D341Med (cell line): ENCODE measurements around the gene ABHD14A.

Experiments
- DNase-seq: peaks from one replicate; pipeline ENCODE4 v3.0.0; 2012; ENCODE audit warnings: low spot score

The ABHD14A gene

DNA sequence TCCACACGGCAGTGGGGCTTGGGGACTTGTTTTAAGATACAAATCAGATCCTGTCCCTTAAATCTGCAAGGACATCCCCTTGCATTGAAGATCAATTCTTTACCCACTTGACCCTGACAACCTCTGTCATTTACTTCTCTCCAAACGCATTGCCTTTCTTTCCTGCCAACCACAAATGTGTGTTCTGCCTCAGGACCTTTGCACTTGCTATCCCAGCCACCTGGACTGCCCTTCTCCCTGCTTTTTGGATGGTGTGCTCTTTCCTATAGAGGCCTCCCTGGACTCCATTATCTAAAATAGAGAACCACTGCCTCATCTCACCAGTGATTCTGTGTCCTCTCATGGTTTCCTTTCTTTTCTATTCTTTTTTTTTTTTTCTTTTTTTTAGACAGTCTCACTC, 22.3 kb downstream of the ABHD14A start:
- no peak for DNase-seq

DNA sequence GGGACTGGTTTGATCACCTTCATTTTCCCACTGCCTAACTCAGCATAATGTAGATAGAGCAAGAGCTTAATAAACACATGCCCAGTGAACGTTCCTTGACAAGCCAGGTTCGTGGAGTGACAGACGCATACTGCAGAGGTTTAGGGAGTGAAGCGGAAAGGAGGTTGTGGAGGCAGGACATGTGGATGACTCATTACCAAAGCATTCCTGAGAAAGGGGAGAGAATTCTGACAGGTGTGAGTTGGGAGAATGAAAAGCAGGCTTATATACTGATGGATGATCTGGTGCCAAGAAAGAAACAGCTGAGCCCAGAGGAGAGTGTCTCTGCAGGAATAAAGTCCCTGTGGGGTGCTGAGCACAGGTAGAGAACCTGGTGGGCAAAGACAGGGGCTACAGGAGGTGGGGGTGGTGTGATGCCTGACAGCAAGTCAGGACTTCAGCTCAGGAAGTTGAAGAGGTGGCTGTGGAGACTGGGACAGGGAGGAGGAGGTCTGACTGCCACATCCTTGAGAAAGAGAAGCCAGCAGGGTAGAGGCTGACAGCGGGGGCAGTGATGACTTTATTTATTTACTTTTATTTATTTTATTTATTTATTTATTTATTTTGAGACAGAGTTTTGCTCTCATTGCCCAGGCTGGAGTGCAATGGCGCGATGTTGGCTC, 23.2 kb downstream of the ABHD14A start:
- DNase-seq: no peak

DNA sequence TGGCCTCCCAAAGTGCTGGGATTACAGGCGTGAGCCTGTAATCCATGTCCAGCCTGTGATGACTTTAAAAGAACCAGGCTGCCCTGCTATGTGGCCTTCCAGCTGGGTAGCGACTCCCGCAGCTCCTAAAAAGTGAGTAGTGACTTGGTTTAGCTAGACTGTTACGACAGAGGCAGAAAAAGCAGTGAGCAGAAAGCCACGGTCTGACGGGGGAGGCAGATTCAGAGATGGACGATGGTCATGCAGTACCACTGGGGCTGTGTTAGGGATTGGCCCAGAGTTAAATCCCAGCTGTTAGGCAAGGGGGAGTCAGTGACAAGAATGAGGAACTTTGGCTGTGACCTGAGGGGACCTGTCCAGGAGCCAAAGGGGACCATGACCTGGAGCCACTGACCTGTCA, 23.9 kb downstream of the ABHD14A start:
- DNase-seq: no peak

DNA sequence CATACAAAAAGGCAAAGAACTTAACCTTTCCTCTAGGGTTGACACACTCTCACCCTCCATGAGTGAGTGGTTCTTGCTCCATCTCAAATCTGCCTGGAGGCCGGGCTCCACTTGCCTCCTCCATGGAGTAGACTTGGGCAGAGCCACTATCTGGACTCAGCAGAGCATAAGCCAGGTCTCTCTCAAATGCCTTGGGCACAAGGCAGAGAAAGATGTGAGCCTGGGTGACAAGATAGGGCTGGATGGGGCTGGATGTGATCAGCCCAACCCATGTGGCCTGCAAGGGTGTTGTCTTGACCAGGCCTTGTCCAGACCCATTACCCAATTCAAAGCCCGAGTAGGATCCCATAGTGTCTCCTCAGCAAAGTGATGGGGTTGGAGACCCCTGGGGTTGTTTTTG, 25.0 kb downstream of the ABHD14A start:
- DNase-seq: no peak

DNA sequence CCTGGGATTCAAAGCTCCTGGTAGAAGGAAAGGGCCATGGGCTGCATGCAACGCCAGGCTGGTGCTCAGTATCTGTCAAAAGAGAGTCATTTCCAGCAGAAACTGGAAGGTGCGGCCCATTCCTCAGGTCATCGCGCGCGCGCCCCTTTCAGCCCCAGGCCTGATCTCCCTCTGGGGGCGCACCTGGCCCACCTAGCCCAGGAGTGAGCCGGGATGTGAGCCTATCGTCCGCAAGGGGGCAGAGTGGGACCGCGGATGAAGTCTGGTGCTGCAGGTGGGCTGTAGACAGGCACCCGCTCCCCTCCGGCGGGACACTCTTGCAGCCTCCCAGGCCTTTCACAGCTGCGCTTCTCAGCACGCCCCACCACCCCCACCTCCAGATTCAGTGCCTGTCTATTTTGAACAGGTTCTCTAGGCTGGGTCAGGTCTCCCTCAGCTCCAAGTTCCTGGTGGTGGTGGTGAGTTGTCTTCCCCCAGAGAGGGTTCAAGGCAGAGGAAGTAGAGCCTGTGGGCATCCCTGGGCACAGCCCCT, 26.6 kb downstream of the ABHD14A start:
- DNase-seq: peak; percentile 91

DNA sequence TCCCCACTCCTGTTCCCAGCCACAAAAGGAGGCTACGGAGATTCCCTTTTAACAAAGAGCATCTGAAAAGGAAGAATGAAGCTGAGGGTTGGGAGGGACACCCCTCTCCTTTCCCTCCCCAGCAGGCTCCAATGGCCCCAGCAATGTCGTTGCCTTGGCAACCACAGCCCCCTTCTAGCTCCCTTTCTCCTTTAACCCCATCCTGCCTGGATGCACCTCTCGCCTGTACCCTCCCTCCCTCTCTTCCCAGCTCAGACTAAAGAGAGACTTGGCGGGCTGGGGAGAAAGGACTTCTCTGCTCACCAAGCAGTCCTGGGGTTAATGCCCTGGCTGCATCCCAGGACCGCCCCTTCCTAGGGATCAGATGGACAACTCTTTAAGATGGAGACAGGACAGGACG, 27.9 kb downstream of the ABHD14A start:
- DNase-seq: no peak

DNA sequence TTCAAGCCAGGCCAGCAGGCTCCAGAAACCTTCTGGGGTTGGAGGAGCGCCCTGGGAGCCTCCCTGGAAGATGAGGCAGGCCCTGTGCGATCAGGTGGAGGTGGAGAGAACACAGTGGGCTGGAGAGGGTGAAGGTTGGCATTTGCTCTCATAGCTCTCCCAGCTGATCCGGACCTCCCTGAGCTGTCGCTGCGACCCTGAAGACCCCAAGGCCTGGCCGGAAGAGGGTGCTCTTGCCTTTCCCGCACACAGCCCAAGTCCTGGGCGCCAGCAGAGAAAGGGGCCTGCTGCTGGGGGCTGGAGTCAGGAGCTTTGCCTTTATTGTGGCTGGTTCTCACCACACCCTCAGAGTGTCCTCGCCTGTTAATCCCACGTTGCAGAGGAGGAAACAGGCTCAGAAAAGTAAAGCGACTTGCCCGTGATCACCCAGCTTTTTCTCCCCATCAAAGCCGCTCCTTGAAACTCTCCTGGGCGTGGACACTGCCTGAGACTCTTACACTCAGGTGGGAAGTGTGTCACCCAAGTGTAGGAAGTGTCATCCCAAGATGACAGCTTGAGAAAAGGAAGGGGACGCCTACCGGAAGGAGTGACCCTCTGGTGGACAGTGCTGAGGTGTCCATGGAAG, 29.4 kb downstream of the ABHD14A start:
- DNase-seq: peak; percentile 91

DNA sequence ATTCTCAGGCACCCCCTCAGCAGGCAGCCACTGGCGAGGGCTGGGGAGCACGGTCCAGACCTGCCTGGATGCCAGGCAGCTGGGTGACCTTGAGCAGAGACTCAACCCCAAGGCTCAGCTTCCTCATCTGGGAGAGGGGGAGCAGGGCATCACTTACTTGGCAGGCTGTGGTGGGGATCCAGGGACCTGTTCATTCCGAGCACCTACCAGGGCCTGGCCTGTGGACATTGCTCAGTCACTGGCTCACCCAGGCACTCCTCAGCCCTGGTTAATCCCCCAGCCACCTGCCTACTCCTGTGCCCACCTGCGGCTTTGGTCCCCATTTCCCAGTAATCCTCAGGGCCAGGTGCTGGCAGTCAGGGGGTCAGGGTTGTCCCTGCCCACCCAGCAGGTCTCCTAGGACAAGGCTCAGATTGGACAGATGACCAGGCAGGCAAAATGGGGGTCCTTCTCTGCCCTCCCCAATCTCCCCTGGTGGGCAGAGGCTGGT, 30.1 kb downstream of the ABHD14A start:
- no peak for DNase-seq

DNA sequence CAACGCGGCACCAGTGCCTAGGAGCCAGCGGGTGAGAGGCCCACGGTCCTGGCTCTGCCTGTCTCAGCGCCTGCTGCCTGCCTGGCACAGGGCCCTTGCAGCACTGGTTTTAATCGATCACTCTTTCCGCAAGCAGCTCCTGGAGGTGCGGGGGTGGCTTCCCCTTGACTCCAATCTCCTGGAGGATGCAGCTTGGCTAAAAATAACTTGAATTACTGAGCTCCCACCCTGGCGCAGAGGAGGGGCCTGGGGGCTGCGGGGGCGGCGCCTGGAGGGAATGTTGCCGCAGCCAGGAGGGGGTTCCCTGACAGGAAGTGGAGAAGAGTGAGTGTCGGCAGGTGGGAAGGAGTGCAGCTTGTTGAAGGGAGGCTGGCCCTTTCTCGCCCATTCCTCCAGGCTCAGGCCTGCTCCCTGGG, 30.7 kb downstream of the ABHD14A start:
- DNase-seq: peak; percentile 70

DNA sequence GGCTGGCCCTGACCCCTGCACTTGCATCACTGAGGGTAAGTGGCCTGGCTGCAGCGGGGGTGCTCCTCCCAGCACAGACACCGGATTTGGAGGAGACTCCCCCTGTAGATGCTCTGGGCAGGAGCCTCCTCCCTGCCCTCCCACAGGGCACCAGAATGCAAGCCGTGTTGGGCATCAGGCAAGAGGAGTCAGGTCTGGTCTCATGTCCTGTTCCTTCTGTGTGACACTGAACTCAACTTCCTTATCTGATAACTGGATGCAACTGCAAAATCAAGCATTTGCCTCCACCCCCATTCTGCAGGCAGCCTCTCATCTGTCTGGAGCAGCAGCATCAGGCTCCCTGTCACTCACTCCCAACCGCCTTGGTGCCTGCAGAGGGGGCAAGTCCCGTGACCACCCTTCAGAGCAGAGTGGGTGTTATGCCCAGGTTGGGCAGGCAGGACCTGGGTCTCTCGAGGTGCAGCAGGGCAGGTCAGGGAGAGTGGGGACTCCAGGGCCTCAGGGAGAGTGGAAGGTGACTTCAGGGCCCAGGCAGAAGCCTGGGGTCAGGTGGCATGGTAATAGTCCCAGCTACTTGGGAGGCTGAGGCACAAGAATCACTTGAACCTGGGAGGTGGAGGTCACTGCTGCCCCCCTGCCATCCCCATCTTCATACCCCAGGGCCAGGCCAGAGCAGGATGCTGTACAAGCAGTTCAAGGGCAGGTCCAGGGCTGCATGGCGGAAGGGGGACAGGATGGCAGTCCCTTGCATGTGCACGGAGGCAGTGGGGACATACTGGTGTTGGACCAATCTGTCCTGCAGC, 31.4 kb downstream of the ABHD14A start:
- no peak for DNase-seq

DNA sequence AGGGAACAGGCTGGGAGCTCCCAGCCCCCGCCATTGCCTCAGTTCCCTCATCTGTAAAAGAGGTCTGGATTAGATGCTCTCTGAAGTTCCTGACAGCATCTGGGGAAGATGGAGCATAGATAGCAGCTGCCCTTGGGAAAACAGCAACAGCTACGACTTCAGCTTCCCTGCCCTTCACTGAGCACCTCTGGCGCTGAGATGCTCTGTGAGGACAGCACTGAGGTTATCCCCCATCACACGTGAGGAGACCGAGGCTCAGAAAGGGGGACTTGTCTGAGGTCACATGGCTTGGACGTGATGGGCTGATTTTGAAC, 31.9 kb downstream of the ABHD14A start:
- DNase-seq: no peak

DNA sequence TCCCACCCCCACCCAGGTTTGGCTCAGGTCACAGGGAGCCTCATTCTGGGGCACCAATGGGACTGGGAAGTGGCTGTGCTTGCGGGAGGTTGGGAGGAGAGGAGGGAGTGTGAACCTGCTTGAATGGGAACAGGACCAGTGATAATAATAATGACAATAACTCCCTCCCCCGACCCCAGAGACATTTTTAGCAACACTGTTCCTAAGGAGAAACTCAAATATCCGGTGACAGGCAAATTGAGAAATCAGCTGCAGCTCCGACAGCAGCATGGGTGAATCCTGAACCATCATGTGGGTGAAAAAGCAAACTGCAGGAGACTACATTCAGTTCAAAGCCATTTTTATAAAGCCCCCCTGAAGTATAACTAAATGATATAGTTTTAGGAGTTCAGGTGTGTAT, 32.4 kb downstream of the ABHD14A start:
- no peak for DNase-seq

DNA sequence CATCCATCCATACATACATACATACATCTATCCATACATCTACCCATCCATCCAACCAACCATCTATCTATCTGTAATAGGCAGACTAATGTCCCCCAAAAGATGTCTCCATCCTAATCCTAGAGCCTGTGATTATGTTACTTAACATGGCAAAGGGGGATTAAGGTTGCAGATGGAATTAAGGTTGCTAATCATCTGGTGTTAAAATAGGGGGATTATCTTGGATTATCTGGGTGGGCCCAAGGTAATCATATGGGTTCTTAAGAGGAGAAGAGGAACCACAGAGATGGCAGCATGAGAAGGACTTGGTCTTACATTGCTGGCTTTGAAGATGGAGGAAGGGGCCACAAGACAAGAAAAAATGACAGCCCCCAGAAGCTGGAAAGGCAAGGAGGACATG, 35.6 kb downstream of the ABHD14A start:
- DNase-seq: no peak

DNA sequence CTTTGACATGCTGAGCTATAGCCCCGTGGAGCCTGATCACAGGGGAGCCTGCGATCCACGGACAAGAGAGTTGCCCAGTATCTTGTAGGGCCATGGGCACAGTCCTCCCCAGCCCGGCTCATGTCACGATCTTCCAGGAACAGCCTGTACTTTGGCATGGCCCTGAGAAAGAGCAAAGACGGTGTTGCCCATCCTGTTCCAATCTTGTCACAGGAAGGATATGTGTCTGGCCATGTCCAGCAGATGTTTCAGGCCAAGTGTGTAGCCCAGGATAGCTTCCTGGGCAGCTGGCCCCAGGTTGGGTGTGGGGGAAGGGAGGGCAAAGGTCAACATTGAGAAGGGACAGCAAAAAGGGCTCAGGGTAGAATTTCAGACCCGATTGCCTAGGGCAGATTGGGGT, 37.8 kb downstream of the ABHD14A start:
- DNase-seq: no peak

DNA sequence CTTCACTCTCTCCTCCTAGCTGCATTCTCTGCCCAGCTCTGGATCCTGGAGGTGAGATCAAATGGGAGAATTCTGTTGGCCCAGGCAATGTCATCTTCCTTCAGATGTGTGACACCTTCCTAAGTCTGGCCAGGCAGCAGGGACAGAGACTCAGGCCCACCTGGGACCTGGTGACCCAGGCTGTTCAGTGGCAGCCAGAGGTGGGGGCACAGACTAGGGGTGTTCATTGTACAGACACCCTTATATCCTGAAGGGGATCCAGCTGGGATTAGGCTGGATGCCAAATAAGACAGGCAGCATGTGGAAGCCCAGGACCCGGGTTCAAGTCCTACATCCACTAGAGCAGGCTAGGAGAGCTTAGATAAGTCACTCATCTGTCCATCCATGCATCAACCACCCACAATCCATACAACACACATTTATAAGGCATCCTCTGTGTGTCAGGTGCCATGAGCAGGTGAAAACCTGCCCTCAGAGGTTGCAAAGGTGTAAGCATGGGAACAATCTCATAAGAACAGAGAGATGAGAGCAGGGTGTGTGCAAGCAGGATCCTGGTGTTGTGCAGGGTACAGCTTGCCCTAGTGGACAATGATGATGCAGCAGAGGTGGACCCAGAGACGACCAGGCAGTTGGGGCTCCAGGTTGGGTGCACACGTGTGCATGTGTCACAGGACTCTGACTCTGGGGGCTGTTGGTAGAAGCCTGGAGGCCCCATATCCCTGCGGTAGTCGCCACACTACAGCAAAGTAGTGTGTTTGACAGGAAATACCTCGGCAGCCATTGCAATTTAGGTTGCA, 39.1 kb downstream of the ABHD14A start:
- no peak for DNase-seq

DNA sequence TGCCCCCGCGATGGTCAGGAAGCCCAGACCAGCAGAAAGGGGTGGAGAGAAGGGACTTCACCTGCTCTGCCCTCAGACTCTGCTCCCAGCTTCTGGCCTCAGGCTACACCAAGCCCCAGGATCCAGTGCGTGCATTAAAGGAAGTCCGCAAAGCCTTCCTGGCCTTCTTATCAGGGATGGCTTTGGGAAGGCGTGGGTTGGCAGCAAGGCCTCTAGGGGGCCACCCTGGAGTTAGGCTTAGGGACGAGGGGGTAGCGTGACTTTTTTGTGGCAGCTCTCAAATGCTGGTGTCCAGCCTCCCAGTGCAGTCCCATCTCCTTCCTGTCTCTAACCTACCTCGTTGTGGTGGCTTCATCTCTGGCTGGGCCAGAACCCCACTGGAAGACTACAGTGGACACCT, 39.7 kb downstream of the ABHD14A start:
- peak; percentile 59 for DNase-seq

DNA sequence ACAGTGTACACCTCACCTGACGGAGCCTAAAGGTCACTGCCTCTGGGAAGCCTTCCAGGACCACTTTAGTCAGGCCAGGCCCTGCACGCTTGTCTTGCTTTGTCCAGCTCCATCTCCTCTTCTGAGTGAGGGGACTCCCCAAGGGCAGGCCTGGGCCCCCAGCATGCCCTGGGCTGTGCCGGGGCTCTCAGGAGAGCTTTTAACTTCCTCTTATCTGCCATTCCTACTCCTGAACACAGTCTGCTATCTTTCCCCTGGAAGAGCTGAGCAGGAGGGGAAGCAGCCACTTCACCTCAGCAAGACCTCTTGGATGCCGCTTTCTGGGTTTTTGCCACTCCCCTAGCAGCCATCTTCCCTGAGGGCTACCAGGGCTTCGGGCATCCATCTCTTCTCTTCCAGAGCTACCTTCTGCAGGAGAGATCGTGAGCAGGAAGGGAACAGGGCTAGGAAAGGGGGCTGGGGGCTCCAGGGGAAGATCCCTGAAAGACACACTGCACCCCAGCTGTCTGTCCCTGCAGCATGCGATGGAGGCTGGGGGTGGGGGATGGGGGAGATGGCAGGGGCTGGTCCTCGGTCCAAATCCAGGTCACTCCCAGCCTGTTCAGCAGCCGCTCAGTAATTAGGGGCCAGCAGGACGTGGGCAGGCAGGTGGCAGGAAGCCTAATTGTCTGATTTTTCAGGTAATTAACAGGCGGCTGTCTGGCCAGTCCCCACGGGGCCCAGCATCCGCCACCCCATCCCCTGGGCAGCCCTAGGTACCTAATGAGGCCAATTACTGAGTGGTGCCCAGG, 40.8 kb downstream of the ABHD14A start:
- no peak for DNase-seq

DNA sequence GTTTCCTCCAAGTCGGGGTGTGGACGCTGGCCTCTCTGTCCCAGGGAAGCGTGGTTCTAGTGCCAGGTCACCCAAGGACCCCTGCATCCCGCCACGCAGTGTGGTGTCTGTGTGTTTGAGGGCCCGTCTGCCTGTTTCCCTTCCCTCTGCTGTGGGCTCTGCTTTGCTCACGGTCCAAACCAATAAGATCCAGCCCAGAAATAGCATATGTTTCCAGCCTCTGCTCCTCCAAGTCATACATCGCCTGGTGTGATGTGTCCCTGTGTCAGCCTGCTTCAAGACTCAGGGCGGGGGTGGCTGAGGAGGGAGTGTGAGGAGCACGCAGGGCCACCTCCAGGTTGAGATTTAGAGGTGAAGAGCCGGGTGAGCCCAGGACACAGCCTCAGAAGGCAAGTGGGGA, 42.7 kb downstream of the ABHD14A start:
- DNase-seq: no peak

DNA sequence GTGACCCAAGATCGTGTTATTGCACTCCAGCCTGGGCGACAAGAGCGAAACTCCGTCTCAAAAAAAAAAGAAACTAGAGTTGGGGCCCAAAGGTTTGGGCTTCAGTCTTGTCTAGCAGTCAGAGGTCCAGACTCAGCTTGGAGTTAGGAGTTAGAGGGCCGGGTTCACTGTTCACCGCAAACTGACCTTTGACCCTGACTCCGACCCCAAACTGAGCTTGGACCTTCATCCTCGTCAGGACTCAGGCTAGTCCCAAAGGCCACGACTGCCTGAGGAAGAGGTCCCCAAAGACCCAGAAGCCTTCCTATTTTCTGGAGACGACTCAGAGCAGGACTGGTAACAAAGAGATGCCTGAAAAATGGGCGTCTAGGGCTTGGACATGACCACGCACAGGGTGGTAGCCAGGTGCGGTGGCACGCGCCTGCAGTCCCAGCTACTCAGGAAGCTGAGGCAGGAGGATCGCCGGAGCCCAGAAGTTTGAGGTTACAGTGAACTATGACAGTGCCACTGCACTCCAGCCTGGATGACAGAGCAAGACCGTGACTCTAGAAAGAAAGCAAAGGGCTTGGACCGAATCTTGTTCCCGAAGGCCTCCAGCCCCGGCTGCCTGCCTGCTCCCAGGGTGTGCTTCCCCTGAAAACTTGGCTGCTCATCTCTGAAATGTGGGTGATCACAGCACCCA, 43.6 kb downstream of the ABHD14A start:
- no peak for DNase-seq

DNA sequence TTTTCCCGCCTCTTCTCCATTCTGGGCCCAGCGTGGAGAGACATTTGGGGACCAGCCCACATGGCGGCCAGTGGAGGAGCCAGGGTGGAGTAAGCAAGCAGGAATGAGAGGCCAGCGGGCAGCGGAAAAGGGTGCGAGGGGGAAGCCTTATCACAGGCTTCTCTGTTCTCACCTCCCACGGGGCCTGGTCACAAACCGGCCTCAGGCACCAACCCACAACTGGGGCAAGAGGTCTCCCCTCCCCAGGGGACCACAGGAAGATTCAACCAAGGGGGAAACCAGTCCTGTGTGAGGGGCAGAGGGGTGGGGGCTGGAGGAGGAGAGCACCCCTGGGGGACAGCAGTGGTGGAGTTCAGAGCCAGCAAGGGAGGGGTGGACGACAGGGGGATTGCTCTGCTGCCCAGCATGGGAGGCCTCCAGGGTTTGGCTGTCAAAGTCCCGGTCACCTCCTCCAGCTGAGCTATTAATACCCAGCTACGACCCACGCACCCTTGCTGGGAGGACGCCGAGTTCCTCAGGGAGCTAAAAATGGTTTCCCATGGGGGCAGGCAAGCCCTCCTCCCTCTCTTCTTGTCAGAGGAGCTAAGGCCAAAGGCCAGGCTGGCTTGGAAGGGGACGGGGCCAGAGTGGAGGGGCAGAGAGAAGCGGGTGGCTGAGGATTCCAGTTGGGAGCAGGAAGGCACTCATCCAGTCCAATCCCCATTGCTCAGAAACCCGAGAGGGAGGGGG, 44.7 kb downstream of the ABHD14A start:
- no peak for DNase-seq
